IMR-90 (cell line): ENCODE measurements around the gene GSG1L. TPM values are rescaled to one million over a fixed set of nuclear protein-coding genes. Genes with fewer than 3 reads are reported as not detected.

Experiments used
- ATAC-seq: fragments of 200-7000 bp; cut with Tn5 transposase; 2 replicates; pipeline ENCODE4 v1.9.1; 2020; ENCODE audit warnings: low read depth, mild to moderate bottlenecking, moderate library complexity
- BruUV-seq: library from RNA; stranded (reverse); fragments of 400-500 nt; replicated peaks from 2 replicates; lab custom pipeline; 2021; lab: Mats Ljungman, UMichigan
- CTCF ChIA-PET: fragments of 300-600 bp; formaldehyde crosslinking; extraction: SDS; loops from one replicate; lab custom pipeline; 2021; ENCODE audit warnings: antibody characterized with exemption; lab: Yijun Ruan, JAX
- POLR2A ChIA-PET: fragments of 300-600 bp; sonication (Branson Sonifier 250); formaldehyde crosslinking; loops from one replicate; lab custom pipeline; 2022; ENCODE audit warnings: antibody characterized with exemption; ENCODE audit not compliant: unreplicated experiment; lab: Charles Lee
- DNase-seq: peaks from one replicate; pipeline ENCODE4 v3.0.0; 2013
- H2AFZ ChIP-seq: replicated peaks from 2 replicates; pipeline ENCODE3; 2013; ENCODE audit warnings: low read length, mild to moderate bottlenecking; ENCODE audit not compliant: poor library complexity
- H2AK5ac ChIP-seq: 2 replicates; pipeline ENCODE4 v1.6.1; 2013; ENCODE audit warnings: low read depth, low read length, inconsistent platforms
- H2AK9ac ChIP-seq: replicated peaks from 2 replicates; pipeline ENCODE3; 2013; ENCODE audit warnings: mild to moderate bottlenecking, low read depth, low read length, moderate library complexity; ENCODE audit not compliant: poor library complexity
- H2BK120ac ChIP-seq: 2 replicates; pipeline ENCODE4 v1.6.1; 2013; ENCODE audit warnings: low read depth, low read length, inconsistent platforms
- H2BK15ac ChIP-seq: 3 replicates; pipeline ENCODE4 v1.6.1; 2013; ENCODE audit warnings: low read depth, low read length, inconsistent platforms
- H2BK20ac ChIP-seq: 2 replicates; pipeline ENCODE4 v1.6.1; 2013; ENCODE audit warnings: low read depth, mild to moderate bottlenecking, inconsistent platforms, low read length, moderate library complexity
- H2BK5ac ChIP-seq: 2 replicates; pipeline ENCODE4 v1.6.1; 2013; ENCODE audit warnings: mild to moderate bottlenecking, low read depth, low read length, inconsistent platforms; ENCODE audit not compliant: poor library complexity, severe bottlenecking
- H3K14ac ChIP-seq: replicated peaks from 2 replicates; pipeline ENCODE4 v1.6.1; 2013; ENCODE audit warnings: low read depth, low read length, inconsistent platforms
- H3K18ac ChIP-seq: 2 replicates; pipeline ENCODE4 v1.6.1; 2013; ENCODE audit warnings: low read depth, low read length, control low read depth
- H3K23ac ChIP-seq: 2 replicates; pipeline ENCODE4 v1.6.1; 2013; ENCODE audit warnings: low read depth, low read length, inconsistent platforms
- H3K27ac ChIP-seq: 2 replicates; pipeline ENCODE4 v1.5.1; 2013; ENCODE audit warnings: mild to moderate bottlenecking, control low read depth, low read length; ENCODE audit not compliant: insufficient read depth
- H3K27me3 ChIP-seq: 2 replicates; pipeline ENCODE4 v1.6.1; 2013; ENCODE audit warnings: low read length; ENCODE audit not compliant: control insufficient read depth, insufficient read depth
- H3K36me3 ChIP-seq: 2 replicates; pipeline ENCODE4 v1.6.1; 2013; ENCODE audit warnings: low read length, mixed read lengths; ENCODE audit not compliant: control insufficient read depth, insufficient read depth
- H3K4ac ChIP-seq: 2 replicates; pipeline ENCODE4 v1.6.1; 2013; ENCODE audit warnings: low read depth, low read length, inconsistent platforms
- H3K4me1 ChIP-seq: 2 replicates; pipeline ENCODE4 v1.6.1; 2013; ENCODE audit warnings: low read length, mixed read lengths; ENCODE audit not compliant: control insufficient read depth, insufficient read depth
- H3K4me2 ChIP-seq: 2 replicates; pipeline ENCODE4 v1.6.1; 2013; ENCODE audit warnings: low read depth, mild to moderate bottlenecking, control low read depth, low read length, moderate library complexity
- H3K4me3 ChIP-seq: 2 replicates; pipeline ENCODE4 v1.5.1; 2013; ENCODE audit warnings: low read depth, mild to moderate bottlenecking, control low read depth, low read length, moderate library complexity; ENCODE audit not compliant: insufficient read depth
- H3K56ac ChIP-seq: 2 replicates; pipeline ENCODE4 v1.6.1; 2013; ENCODE audit warnings: low read length, inconsistent platforms; ENCODE audit not compliant: insufficient read depth; ENCODE audit errors: extremely low read depth
- H3K79me1 ChIP-seq, 2 experiments: 2 replicates each; pipeline ENCODE4 v1.6.1; 2013; ENCODE audit warnings: low read length in 2 of 2, inconsistent platforms in 1 of 2, low read depth in 1 of 2
- H3K9ac ChIP-seq: 2 replicates; pipeline ENCODE4 v1.6.1; 2013; ENCODE audit warnings: low read depth, low read length, control low read depth
- H3K9me1 ChIP-seq: 2 replicates; pipeline ENCODE4 v1.6.1; 2013; ENCODE audit warnings: low read length, inconsistent platforms; ENCODE audit not compliant: insufficient read depth
- H3K9me3 ChIP-seq: 2 replicates; pipeline ENCODE4 v1.6.1; 2013; ENCODE audit warnings: low read length; ENCODE audit not compliant: control insufficient read depth, insufficient read depth
- H4K20me1 ChIP-seq: 2 replicates; pipeline ENCODE4 v1.6.1; 2013; ENCODE audit warnings: low read length, inconsistent platforms; ENCODE audit not compliant: insufficient read depth
- H4K5ac ChIP-seq: 2 replicates; pipeline ENCODE4 v1.6.1; 2013; ENCODE audit warnings: mild to moderate bottlenecking, low read depth, low read length, control low read depth
- H4K8ac ChIP-seq, 2 experiments: 2 replicates each; pipeline ENCODE4 v1.6.1; 2013; ENCODE audit warnings: low read depth in 2 of 2, low read length in 2 of 2, control low read depth in 1 of 2, inconsistent platforms in 1 of 2
- H4K91ac ChIP-seq: 2 replicates; pipeline ENCODE4 v1.6.1; 2013; ENCODE audit warnings: low read depth, low read length, inconsistent platforms; ENCODE audit not compliant: insufficient read depth
- BHLHE40 ChIP-seq: fragments of 150-350 bp; IDR thresholded peaks from 2 replicates; pipeline ENCODE4 v1.6.1; 2016; ENCODE audit warnings: mild to moderate bottlenecking, low read depth, low read length
- CEBPB ChIP-seq: IDR thresholded peaks from 2 replicates; pipeline ENCODE4 v1.6.1; 2012; ENCODE audit warnings: low read depth, low read length, improper control_type of control experiment
- CHD1 ChIP-seq: IDR thresholded peaks from 2 replicates; pipeline ENCODE4 v1.6.1; 2012; ENCODE audit warnings: low read depth, low read length, improper control_type of control experiment
- CTCF ChIP-seq: conservative IDR thresholded peaks from 2 replicates; pipeline ENCODE4 v1.5.1; 2012; ENCODE audit warnings: mild to moderate bottlenecking, low read depth, low read length, improper control_type of control experiment
- FOS ChIP-seq: fragments of 150-350 bp; IDR thresholded peaks from 2 replicates; pipeline ENCODE4 v1.6.1; 2016; ENCODE audit warnings: low read depth, low read length
- MAFK ChIP-seq: IDR thresholded peaks from 2 replicates; pipeline ENCODE4 v1.6.1; 2012; ENCODE audit warnings: low read depth, low read length, improper control_type of control experiment
- MAZ ChIP-seq: IDR thresholded peaks from 2 replicates; pipeline ENCODE4 v1.6.1; 2012; ENCODE audit warnings: low read depth, mild to moderate bottlenecking, low read length, improper control_type of control experiment, moderate library complexity, borderline replicate concordance
- MXI1 ChIP-seq: IDR thresholded peaks from 2 replicates; pipeline ENCODE4 v1.6.1; 2012; ENCODE audit warnings: low read depth, mild to moderate bottlenecking, low read length, moderate library complexity, borderline replicate concordance
- NFE2L2 ChIP-seq: fragments of 150-350 bp; IDR thresholded peaks from 2 replicates; pipeline ENCODE4 v1.6.1; 2016; ENCODE audit warnings: low read depth, mild to moderate bottlenecking, low read length
- POLR2A ChIP-seq: IDR thresholded peaks from 2 replicates; pipeline ENCODE4 v1.6.1; 2012; ENCODE audit warnings: mild to moderate bottlenecking, low read depth, low read length
- RAD21 ChIP-seq: IDR thresholded peaks from 2 replicates; pipeline ENCODE4 v1.6.1; 2012; ENCODE audit warnings: low read length, improper control_type of control experiment
- RCOR1 ChIP-seq: IDR thresholded peaks from 2 replicates; pipeline ENCODE4 v1.6.1; 2012; ENCODE audit warnings: mild to moderate bottlenecking, low read length, improper control_type of control experiment; ENCODE audit not compliant: insufficient replicate concordance
- RFX5 ChIP-seq: IDR thresholded peaks from 2 replicates; pipeline ENCODE4 v1.8.0; 2012; ENCODE audit warnings: low read depth, mild to moderate bottlenecking, low read length, moderate library complexity
- SMC3 ChIP-seq: fragments of 150-350 bp; IDR thresholded peaks from 2 replicates; pipeline ENCODE4 v1.6.1; 2016; ENCODE audit warnings: low read depth, mild to moderate bottlenecking, antibody characterized with exemption, low read length, moderate library complexity
- USF2 ChIP-seq: fragments of 150-350 bp; IDR thresholded peaks from 2 replicates; pipeline ENCODE4 v1.6.1; 2017; ENCODE audit warnings: mild to moderate bottlenecking, antibody characterized with exemption, low read length, low read depth
- WGBS, 2 experiments: methylation state at CpG; one replicate each; pipeline versions ENCODE4 v1.1.5 to v1.1.7; 2013; ENCODE audit warnings: missing lambda C conversion rate in 2 of 2; ENCODE audit not compliant: insufficient read length in 1 of 2; ENCODE audit errors: extremely low coverage in 2 of 2; 5-methylcytosine and 5-hydroxymethylcytosine counted together
- dilution Hi-C: fragments of 300-500 bp; cut with HindIII; formaldehyde crosslinking; loops from one replicate; pipeline ENCODE4 v1.14.3; 2018; ENCODE audit warnings: low sequenced_read_pairs; ENCODE audit not compliant: unreplicated experiment
- in situ Hi-C: fragments of 300-500 bp; cut with MboI; formaldehyde crosslinking; loops from 3 replicates; pipeline ENCODE4 v1.14.3; 2019; ENCODE audit warnings: low sequenced_read_pairs, inconsistent platforms, mixed read lengths
- intact Hi-C: fragments of 100-400 bp; cut with micrococcal nuclease; formaldehyde crosslinking; loops from 2 replicates; pipeline ENCODE4 v1.10.0; 2022
- polyA plus RNA-seq, 3 experiments: library from polyadenylated mRNA; depleted of rRNA; stranded (reverse); fragments of >200 nt; gene quantifications; 2 replicates each; pipeline ENCODE4 v1.2.3, GENCODE V29; 2012; ENCODE audit warnings: low replicate concordance in 1 of 3
- total RNA-seq: library from RNA; depleted of rRNA; stranded (reverse); fragments of >200 nt; gene quantifications from 2 replicates; pipeline ENCODE4 v1.2.3, GENCODE V29; 2012
- TF ChIP-seq, protein P1 (sequence below): fragments of 150-350 bp; IDR thresholded peaks from 2 replicates; pipeline ENCODE4 v1.6.1; 2016; ENCODE audit warnings: low read depth, mild to moderate bottlenecking, low read length, moderate library complexity, borderline replicate concordance

Gene GSG1L
- total and polyA plus RNA-seq, 2 of the 4 experiments (the other 2 are of a cell fraction) = not detected

DNA sequence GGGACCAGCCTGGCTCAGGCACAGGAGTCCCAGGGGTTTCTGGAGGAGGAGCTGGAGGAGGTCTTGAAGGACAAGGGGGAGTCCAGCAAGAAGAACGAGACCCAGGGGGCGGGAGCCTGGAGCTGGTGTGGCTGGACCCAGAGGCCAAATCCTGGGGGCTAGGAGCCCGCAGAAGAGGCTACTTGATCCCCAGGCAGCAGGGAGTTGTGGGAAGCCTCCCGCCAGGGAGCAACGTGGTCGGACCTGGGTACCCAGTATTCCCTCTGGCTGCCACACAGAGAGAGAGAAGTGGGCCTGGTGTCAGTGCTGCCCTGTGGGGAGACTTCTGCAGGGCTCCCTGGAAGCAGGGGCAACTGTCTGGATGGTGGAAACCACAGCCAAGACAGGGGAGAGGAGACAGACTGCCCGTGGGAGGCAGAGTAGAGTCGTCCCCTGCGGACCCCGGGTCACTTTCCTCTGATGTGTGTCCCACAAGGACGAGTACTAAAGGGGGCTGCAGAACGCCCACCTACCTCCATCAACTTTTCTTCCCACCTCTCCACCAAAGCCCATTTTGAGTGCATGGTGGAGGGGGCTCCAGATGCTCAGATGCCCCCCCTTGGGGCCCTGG is 160.4 kb downstream of the GSG1L start:
- no peak overlapping the region for H2BK20ac ChIP-seq
- WGBS, 2 experiments = no CpG with 5 or more reads among the region's 12 CpGs
- no peak for DNase-seq
- BruUV-seq = no TSS peak
- H3K9me1 ChIP-seq = no peaks in the 10 kb centered on the region
- H3K9ac ChIP-seq = no peak overlapping the region
- H4K91ac ChIP-seq = no peak overlapping the region
- H2BK120ac ChIP-seq = no peak overlapping the region
- H3K27ac ChIP-seq = no peak overlapping the region
- H3K79me1 ChIP-seq = no peaks in the 10 kb centered on the region
- H3K27me3 ChIP-seq = peaks cover 13% of the 10 kb centered on the region
- H2BK15ac ChIP-seq = no peak overlapping the region
- dilution Hi-C loops = no loop called here
- in situ Hi-C loops = no loop called here
- no peak overlapping the region for H2AFZ ChIP-seq
- H4K8ac ChIP-seq = no peak overlapping the region
- H2BK5ac ChIP-seq = no peak overlapping the region
- H3K23ac ChIP-seq = no peak overlapping the region
- no peak overlapping the region for H3K18ac ChIP-seq
- H3K4ac ChIP-seq = no peak overlapping the region
- H3K4me2 ChIP-seq = no peak overlapping the region
- no peak overlapping the region for H3K14ac ChIP-seq
- no peak overlapping the region for H2AK9ac ChIP-seq
- intact Hi-C loops = no loop called here
- H2AK5ac ChIP-seq = no peak overlapping the region
- no peaks in the 10 kb centered on the region for H4K20me1 ChIP-seq
- no peak for ATAC-seq
- H3K36me3 ChIP-seq = no peaks in the 10 kb centered on the region
- no peak for TF ChIP-seq CTCF
- TF ChIP-seq CEBPB = no peak
- no peak for TF ChIP-seq MAZ
- no peak for TF ChIP-seq USF2
- no peak for TF ChIP-seq FOS
- TF ChIP-seq RCOR1 = no peak
- no peak for TF ChIP-seq MAFK
- no peak for TF ChIP-seq BHLHE40
- no peak for TF ChIP-seq RFX5
- TF ChIP-seq RAD21 = no peak
- TF ChIP-seq, protein P1, sequence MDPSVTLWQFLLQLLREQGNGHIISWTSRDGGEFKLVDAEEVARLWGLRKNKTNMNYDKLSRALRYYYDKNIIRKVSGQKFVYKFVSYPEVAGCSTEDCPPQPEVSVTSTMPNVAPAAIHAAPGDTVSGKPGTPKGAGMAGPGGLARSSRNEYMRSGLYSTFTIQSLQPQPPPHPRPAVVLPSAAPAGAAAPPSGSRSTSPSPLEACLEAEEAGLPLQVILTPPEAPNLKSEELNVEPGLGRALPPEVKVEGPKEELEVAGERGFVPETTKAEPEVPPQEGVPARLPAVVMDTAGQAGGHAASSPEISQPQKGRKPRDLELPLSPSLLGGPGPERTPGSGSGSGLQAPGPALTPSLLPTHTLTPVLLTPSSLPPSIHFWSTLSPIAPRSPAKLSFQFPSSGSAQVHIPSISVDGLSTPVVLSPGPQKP = no peak
- no peak for TF ChIP-seq NFE2L2
- TF ChIP-seq MXI1 = no peak
- TF ChIP-seq CHD1 = no peak
- no peak for TF ChIP-seq SMC3
- TF ChIP-seq POLR2A = no peak
- no peaks in the 10 kb centered on the region for H3K9me3 ChIP-seq
- H4K5ac ChIP-seq = no peak overlapping the region
- H3K4me1 ChIP-seq = no peaks in the 10 kb centered on the region
- ChIA-PET CTCF (no interaction called here), POLR2A (no interaction called here)
- H3K4me3 ChIP-seq = no peak overlapping the region
- H3K56ac ChIP-seq = no peak overlapping the region
